ENCODE data around the gene CUL2.
"Not testable (repeated sequence)": the region's sequence is repeated elsewhere in the genome, so short reads cannot be mapped to it uniquely, and the experiment has no call there.

CUL2 gene

GRCh38 chr10:35025916-35026315 lies 64.2 kb downstream of the CUL2 start:
- DNase-seq (ENCODE audit: insufficient read length, low spot score) (no peak), FAIRE-seq (no peak)

- DNase-seq (ENCODE audit: insufficient read length, low spot score) (no peak), FAIRE-seq (no peak)
Observed at GRCh38 chr10:35020481-35020880, 69.7 kb downstream of the CUL2 start.

- FAIRE-seq (no peak), DNase-seq (ENCODE audit: insufficient read length, low spot score) (no peak)
Observed at GRCh38 chr10:35019041-35020024, 70.8 kb downstream of the CUL2 start.

- FAIRE-seq (no peak), DNase-seq (ENCODE audit: insufficient read length, low spot score) (no peak)
Observed at GRCh38 chr10:35017608-35018007, 72.5 kb downstream of the CUL2 start.

GRCh38 chr10:35015843-35016408 lies 74.2 kb downstream of the CUL2 start:
- FAIRE-seq = no peak

GRCh38 chr10:35012781-35013180 lies 77.4 kb downstream of the CUL2 start:
- DNase-seq (ENCODE audit: insufficient read length, low spot score) (no peak), FAIRE-seq (no peak)

More at GRCh38 chr10:35015843-35016408, 74.2 kb downstream of the CUL2 start:
- no peak for DNase-seq (ENCODE audit: insufficient read length, low spot score)

- DNase-seq (ENCODE audit: insufficient read length, low spot score) (no peak), FAIRE-seq (no peak)
Observed at GRCh38 chr10:35011771-35012191, 78.4 kb downstream of the CUL2 start.

GRCh38 chr10:35007858-35008301 lies 82.3 kb downstream of the CUL2 start:
- FAIRE-seq = no peak
- DNase-seq (ENCODE audit: insufficient read length, low spot score) = no peak

GRCh38 chr10:35006836-35007235 lies 83.3 kb downstream of the CUL2 start:
- no peak for DNase-seq (ENCODE audit: insufficient read length, low spot score)
- no peak for FAIRE-seq

GRCh38 chr10:35005868-35006267 lies 84.3 kb downstream of the CUL2 start:
- FAIRE-seq = no peak
- no peak for DNase-seq (ENCODE audit: insufficient read length, low spot score)

GRCh38 chr10:35004651-35005050 lies 85.5 kb downstream of the CUL2 start:
- no peak for DNase-seq (ENCODE audit: insufficient read length, low spot score)
- FAIRE-seq = no peak

- DNase-seq (ENCODE audit: insufficient read length, low spot score) (no peak), FAIRE-seq (no peak)
Observed at GRCh38 chr10:35003906-35004305, 86.2 kb downstream of the CUL2 start.

GRCh38 chr10:35000936-35001335 lies 89.2 kb downstream of the CUL2 start:
- DNase-seq (ENCODE audit: insufficient read length, low spot score) (no peak), FAIRE-seq (no peak)

GRCh38 chr10:34999532-34999931 lies 90.6 kb downstream of the CUL2 start:
- no peak for DNase-seq (ENCODE audit: insufficient read length, low spot score)
- no peak for FAIRE-seq

GRCh38 chr10:34998940-34999339 lies 91.2 kb downstream of the CUL2 start:
- DNase-seq (ENCODE audit: insufficient read length, low spot score) (no peak), FAIRE-seq (no peak)

GRCh38 chr10:34996843-34997242 lies 93.3 kb downstream of the CUL2 start:
- no peak for DNase-seq (ENCODE audit: insufficient read length, low spot score)
- FAIRE-seq = no peak

- no peak for DNase-seq (ENCODE audit: insufficient read length, low spot score)
- no peak for FAIRE-seq
Observed at GRCh38 chr10:34995925-34996324, 94.2 kb downstream of the CUL2 start.

GRCh38 chr10:34994565-34995142 lies 95.5 kb downstream of the CUL2 start:
- FAIRE-seq (peak; percentile 49), DNase-seq (ENCODE audit: insufficient read length, low spot score) (peak; percentile 63)

- DNase-seq (ENCODE audit: insufficient read length, low spot score) = no peak
- FAIRE-seq = no peak
Observed at GRCh38 chr10:34993782-34994181, 96.4 kb downstream of the CUL2 start.

- not testable (repeated sequence) for FAIRE-seq; DNase-seq (ENCODE audit: insufficient read length, low spot score)
Observed at GRCh38 chr10:34991117-34991516, 99.0 kb downstream of the CUL2 start.

- FAIRE-seq (no peak), DNase-seq (ENCODE audit: insufficient read length, low spot score) (no peak)
Observed at GRCh38 chr10:34988397-34989067, 101.6 kb downstream of the CUL2 start.
